Measurements from ENCODE around the gene TH. TPM values are rescaled to one million over a fixed set of nuclear protein-coding genes. Genes with fewer than 3 reads are reported as not detected.

Gene TH
- total RNA-seq, 4 donors from 2014 or later, result 0.36 to 0.84 TPM; not detected in 2

DNA sequence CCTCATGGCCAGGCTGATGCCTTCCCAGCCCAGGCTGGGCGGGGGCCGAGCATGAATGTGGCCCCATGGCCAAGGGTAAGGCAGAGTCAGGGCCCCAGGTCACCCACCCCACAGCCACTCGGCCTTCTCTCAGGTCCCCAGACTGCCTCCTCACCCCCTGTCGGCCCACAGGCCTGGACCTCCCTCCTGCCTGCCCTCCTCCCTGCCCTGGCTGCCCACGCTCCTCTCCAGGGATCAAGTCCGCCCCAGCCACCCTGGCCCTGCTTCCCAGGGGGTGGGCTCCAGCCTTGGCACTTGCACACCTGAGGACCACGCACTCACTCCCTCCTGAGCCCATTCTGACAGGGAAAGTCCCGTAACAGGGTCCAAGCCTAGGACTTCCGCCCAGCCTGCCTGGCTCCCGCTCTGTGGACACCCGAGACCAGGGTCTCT, 37.8 kb upstream of the TH start:
- WGBS, 2 donors, result 91 to 93% methylated on average over 9 to 11 of the region's 11 CpGs
- H3K4me3 ChIP-seq (ENCODE audit: low read depth, poor library complexity, severe bottlenecking), result no peak overlapping the region
- no peak for TF ChIP-seq POLR2A (IDR thresholded peaks at IDR 0.05)
- TF ChIP-seq, protein P1, sequence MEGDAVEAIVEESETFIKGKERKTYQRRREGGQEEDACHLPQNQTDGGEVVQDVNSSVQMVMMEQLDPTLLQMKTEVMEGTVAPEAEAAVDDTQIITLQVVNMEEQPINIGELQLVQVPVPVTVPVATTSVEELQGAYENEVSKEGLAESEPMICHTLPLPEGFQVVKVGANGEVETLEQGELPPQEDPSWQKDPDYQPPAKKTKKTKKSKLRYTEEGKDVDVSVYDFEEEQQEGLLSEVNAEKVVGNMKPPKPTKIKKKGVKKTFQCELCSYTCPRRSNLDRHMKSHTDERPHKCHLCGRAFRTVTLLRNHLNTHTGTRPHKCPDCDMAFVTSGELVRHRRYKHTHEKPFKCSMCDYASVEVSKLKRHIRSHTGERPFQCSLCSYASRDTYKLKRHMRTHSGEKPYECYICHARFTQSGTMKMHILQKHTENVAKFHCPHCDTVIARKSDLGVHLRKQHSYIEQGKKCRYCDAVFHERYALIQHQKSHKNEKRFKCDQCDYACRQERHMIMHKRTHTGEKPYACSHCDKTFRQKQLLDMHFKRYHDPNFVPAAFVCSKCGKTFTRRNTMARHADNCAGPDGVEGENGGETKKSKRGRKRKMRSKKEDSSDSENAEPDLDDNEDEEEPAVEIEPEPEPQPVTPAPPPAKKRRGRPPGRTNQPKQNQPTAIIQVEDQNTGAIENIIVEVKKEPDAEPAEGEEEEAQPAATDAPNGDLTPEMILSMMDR (IDR thresholded peaks at IDR 0.05), result no peak
- peak; percentile 11 to 81 for DNase-seq (ENCODE audit: low spot score in 2 of 2)
- intact Hi-C loops (cut with DNase I; ENCODE audit: low total_unique reads), result no loop called here

DNA sequence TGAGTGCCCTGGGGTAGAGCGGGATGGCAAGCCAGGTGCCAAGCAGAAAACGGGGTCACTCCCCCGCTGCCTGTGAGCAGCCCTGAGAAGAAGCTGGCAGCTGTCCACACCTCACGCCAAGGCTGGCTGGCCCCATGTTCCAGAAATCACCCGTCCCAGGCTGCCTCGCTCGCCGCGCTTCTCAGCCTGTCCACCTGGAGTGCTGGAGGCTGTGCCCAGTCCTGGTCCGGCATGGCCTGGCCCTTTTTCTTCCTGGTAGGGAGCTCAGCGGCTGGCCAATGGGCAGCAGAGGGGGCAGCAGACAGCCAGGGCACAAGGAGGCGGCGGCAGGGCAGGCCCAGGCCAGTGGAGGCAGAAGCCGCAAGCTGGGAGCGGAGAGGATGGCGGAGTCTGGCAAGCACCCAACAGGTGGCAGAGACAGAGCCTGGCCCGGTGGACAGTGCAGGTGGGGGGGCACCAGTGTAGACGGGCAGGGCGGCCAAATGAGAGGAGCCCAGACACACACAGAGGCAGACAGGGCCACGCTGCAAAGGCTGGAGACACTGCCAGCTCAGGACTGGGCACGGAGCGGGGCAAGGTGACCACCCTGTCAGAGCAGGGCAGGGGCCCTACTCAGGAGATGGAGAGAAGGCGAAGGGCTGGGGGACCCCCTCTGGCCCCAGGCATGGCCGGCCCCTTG, 37.2 kb upstream of the TH start:
- DNase-seq (ENCODE audit: low spot score in 2 of 2), result peak; percentile 14 to 86
- no peak overlapping the region for H3K4me3 ChIP-seq (ENCODE audit: low read depth, poor library complexity, severe bottlenecking)
- WGBS, 2 donors, result 76 to 81% methylated on average over 10 to 24 of the region's 24 CpGs
- intact Hi-C loops (cut with DNase I; ENCODE audit: low total_unique reads), result no loop called here
- TF ChIP-seq, protein P1 (IDR thresholded peaks at IDR 0.05), result no peak
- no peak for TF ChIP-seq POLR2A (IDR thresholded peaks at IDR 0.05)

DNA sequence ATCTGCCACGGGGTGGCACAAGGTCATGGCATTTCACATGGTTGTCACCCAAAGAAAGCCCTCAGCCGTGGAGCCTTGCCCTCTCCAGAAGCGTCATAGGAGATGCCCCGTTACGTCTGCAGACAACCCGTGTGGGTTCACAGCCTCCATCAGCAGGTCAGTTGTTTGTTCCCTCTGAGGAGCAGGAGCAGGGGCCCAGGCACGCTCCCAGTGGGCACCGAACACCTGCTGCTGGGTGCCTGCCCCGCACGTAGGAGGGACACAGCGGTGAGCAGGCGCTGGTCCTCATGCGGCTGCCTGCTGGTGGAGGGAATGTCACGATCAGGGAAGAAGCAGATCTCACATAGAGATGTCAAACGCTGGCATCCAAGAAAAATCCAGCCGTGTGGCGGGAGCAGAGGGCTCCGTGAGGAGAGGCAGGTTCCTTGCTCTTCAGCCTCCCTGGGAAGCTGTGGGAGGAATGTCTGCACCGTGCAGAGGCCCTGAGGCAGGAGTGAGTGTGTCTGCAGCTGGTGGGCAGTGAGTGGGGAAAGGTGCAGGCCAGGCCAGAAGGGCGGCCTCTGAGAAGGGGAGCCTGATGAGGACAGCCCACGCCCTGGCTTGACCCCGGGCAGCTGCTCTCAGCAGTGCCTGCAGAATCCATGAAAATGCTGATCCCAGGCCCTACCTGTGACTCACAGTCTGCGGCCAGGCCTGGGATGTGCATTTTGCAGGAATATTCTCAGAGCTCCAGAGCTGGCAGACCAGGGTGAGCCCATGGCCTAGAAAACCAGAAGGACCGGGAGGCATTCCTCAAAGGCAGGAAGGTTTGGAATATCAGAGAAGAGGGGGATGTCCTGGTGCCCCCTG, 36.4 kb upstream of the TH start:
- no peak overlapping the region for H3K4me3 ChIP-seq (ENCODE audit: low read depth, poor library complexity, severe bottlenecking)
- intact Hi-C loops (cut with DNase I; ENCODE audit: low total_unique reads), result no loop called here
- no peak for TF ChIP-seq POLR2A (IDR thresholded peaks at IDR 0.05)
- TF ChIP-seq, protein P1 (IDR thresholded peaks at IDR 0.05), result no peak
- peak; percentile 11 to 79 for DNase-seq (ENCODE audit: low spot score in 2 of 2)
- 66 to 87% methylated on average over 22 to 24 of the region's 24 CpGs for WGBS, 2 donors

DNA sequence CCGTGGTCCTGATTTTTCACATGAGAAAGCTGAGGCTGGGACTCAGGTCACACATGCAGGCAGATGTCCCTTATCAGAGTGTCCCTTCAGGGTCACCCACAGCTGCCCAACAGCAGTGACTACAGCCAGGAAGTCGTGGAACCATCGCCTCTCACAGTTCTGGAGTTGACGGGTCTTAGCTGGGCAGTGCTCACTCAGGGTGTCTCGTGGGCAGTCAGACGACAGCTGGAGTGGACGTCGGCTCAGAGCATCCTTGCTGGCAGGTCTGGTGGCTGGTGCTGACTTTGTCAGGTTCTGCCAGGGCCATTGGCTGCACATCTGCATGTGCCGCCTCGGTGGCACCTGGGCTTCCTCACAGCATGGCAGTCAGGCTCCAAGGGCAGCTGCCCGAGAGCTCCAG, 35.6 kb upstream of the TH start:
- intact Hi-C loops (cut with DNase I; ENCODE audit: low total_unique reads), result no loop called here
- no peak overlapping the region for H3K4me3 ChIP-seq (ENCODE audit: low read depth, poor library complexity, severe bottlenecking)
- DNase-seq (ENCODE audit: low spot score in 2 of 2), result peak; percentile 11 to 82
- 94 to 96% methylated on average over 8 to 10 of the region's 11 CpGs for WGBS, 2 donors
- TF ChIP-seq POLR2A (IDR thresholded peaks at IDR 0.05), result no peak
- TF ChIP-seq, protein P1 (IDR thresholded peaks at IDR 0.05), result no peak

DNA sequence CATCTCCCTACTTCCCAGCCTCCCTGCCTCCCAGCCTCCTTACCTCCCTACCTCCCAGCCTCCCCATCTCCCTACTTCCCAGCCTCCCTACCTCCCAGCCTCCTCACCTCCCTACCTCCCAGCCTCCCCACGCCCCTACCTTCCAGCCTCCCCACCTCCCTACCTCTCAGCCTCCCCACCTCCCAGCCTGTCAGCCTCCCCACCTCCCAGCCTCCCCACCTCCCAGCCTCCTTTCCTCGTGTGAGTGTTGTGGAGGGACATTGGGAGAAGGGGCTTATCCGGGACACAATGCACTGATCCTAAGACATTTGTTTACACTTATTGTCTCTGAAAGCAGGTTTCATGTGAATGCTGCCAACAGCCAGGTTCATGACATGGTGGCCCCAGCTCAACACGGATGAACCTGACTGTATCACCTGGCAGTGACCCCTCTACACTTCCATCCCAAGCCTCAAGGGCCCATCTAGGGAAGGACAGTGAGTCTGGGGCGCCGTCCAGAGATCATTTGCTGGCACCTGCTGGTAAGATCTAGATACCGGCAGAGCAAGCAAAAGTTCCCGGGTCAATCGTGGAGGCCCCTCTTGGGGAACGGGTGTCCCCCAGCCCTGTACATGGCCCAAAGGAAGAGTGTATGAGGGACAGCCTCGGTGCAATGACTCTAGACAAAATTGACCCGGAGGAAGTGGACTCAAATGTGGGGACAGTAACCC, 34.5 kb upstream of the TH start:
- TF ChIP-seq, protein P1 (IDR thresholded peaks at IDR 0.05), result no peak
- TF ChIP-seq POLR2A (IDR thresholded peaks at IDR 0.05), result no peak
- intact Hi-C loops (cut with DNase I; ENCODE audit: low total_unique reads), result no loop called here
- peak; percentile 11 to 65 for DNase-seq (ENCODE audit: low spot score in 2 of 2)
- no peak overlapping the region for H3K4me3 ChIP-seq (ENCODE audit: low read depth, poor library complexity, severe bottlenecking)
- WGBS, 2 donors, result 81 to 82% methylated on average over 12 of the region's 12 CpGs
